CD14-positive monocyte (primary cell): ENCODE measurements around the gene C4orf51. TPM values are rescaled to one million over a fixed set of nuclear protein-coding genes. Genes with fewer than 3 reads are reported as not detected.

Experiments used
- DNase-seq, 3 donors: peaks; one replicate each; pipeline ENCODE4 v3.0.0-alpha.2; 2011 to 2022
- H2AFZ ChIP-seq: 2 replicates; pipeline ENCODE4 v1.6.0; 2012; ENCODE audit warnings: mild to moderate bottlenecking, low read depth, low read length, inconsistent platforms; ENCODE audit not compliant: insufficient read depth, poor library complexity, severe bottlenecking
- H3K27ac ChIP-seq, 2 donors: 1 replicate in 1 of 2; 2 replicates in 1 of 2; pipeline ENCODE4 v1.5.1; 2012 to 2013; ENCODE audit warnings: low read length in 2 of 2, control low read depth in 1 of 2, inconsistent platforms in 1 of 2, low read depth in 1 of 2, mild to moderate bottlenecking in 1 of 2
- H3K27me3 ChIP-seq, 2 donors: one replicate each; pipeline versions ENCODE4 v1.6.0 to v1.6.1; 2011 to 2013; ENCODE audit warnings: low read length in 2 of 2; ENCODE audit not compliant: control insufficient read depth in 2 of 2, insufficient read depth in 2 of 2
- H3K36me3 ChIP-seq, 2 donors: replicated peaks in 1 of 2; 1 replicate in 1 of 2; 2 replicates in 1 of 2; pipeline versions ENCODE4 v1.5.1 to v1.6.1; 2012 to 2013; ENCODE audit warnings: low read length in 2 of 2, control low read depth in 1 of 2, inconsistent platforms in 1 of 2, mild to moderate bottlenecking in 1 of 2; ENCODE audit not compliant: insufficient read depth in 2 of 2, control insufficient read depth in 1 of 2
- H3K4me1 ChIP-seq, 2 donors: 1 replicate in 1 of 2; 2 replicates in 1 of 2; pipeline versions ENCODE4 v1.5.1 to v1.6.1; 2012 to 2013; ENCODE audit warnings: low read length in 2 of 2, control low read depth in 1 of 2, inconsistent platforms in 1 of 2, mild to moderate bottlenecking in 1 of 2, moderate library complexity in 1 of 2; ENCODE audit not compliant: insufficient read depth in 2 of 2, control insufficient read depth in 1 of 2
- H3K4me2 ChIP-seq: replicated peaks from 2 replicates; pipeline ENCODE3; 2012; ENCODE audit warnings: low read length, moderate library complexity, mild to moderate bottlenecking; ENCODE audit not compliant: poor library complexity, severe bottlenecking; ENCODE audit errors: extremely low read depth
- H3K4me3 ChIP-seq, 3 experiments: fragments of 200-600 bp in 1 of 3; sonication (generic) in 1 of 3; replicated peaks in 1 of 3; 1 replicate in 2 of 3; 2 replicates in 1 of 3; pipeline ENCODE4 v1.5.1; 2011 to 2013; ENCODE audit warnings: low read length in 3 of 3, mild to moderate bottlenecking in 3 of 3, control low read depth in 2 of 3, low read depth in 2 of 3, inconsistent platforms in 1 of 3, moderate library complexity in 1 of 3
- H3K79me2 ChIP-seq: 2 replicates; pipeline ENCODE4 v1.6.0; 2012; ENCODE audit warnings: mild to moderate bottlenecking, control low read depth, inconsistent platforms, low read length, moderate library complexity; ENCODE audit not compliant: insufficient read depth
- H3K9ac ChIP-seq: 2 replicates; pipeline ENCODE4 v1.6.0; 2017; ENCODE audit warnings: low read length, mild to moderate bottlenecking; ENCODE audit not compliant: insufficient read depth, poor library complexity, severe bottlenecking
- H3K9me3 ChIP-seq, 2 donors: replicated peaks in 1 of 2; 1 replicate in 1 of 2; 2 replicates in 1 of 2; pipeline versions ENCODE4 v1.5.1 to v1.6.1; 2012 to 2013; ENCODE audit warnings: low read length in 2 of 2, control low read depth in 1 of 2; ENCODE audit not compliant: control insufficient read depth in 1 of 2, insufficient read depth in 1 of 2
- H4K20me1 ChIP-seq: 2 replicates; pipeline ENCODE4 v1.6.0; 2012; ENCODE audit warnings: mild to moderate bottlenecking, low read length, control low read depth, moderate library complexity; ENCODE audit not compliant: insufficient read depth
- H3K27ac Mint-ChIP-seq, 7 donors: one replicate each; pipeline ENCODE4 v1.8.0; 2020; ENCODE audit warnings: mild to moderate bottlenecking in 7 of 7, mixed read lengths in 7 of 7, moderate library complexity in 6 of 7, inconsistent platforms in 2 of 7
- H3K27me3 Mint-ChIP-seq, 3 donors: one replicate each; pipeline ENCODE4 v1.8.0; 2021 to 2022; ENCODE audit warnings: low read depth in 3 of 3, mild to moderate bottlenecking in 3 of 3, mixed read lengths in 3 of 3, moderate library complexity in 3 of 3, inconsistent platforms in 1 of 3
- H3K36me3 Mint-ChIP-seq, 2 donors: one replicate each; pipeline ENCODE4 v1.8.0; 2020; ENCODE audit warnings: mixed read lengths in 2 of 2, inconsistent platforms in 1 of 2, mild to moderate bottlenecking in 1 of 2
- H3K4me1 Mint-ChIP-seq: one replicate; pipeline ENCODE4 v1.8.0; 2020; ENCODE audit warnings: mild to moderate bottlenecking, mixed read lengths
- H3K4me3 Mint-ChIP-seq, 2 donors: one replicate each; pipeline ENCODE4 v1.8.0; 2020; ENCODE audit warnings: mild to moderate bottlenecking in 2 of 2, mixed read lengths in 2 of 2, moderate library complexity in 1 of 2
- H3K9me3 Mint-ChIP-seq, 7 donors: one replicate each; pipeline ENCODE4 v1.8.0; 2020 to 2022; ENCODE audit warnings: mixed read lengths in 7 of 7, mild to moderate bottlenecking in 6 of 7, moderate library complexity in 6 of 7, inconsistent platforms in 2 of 7
- CTCF ChIP-seq: fragments of 200-600 bp; IDR thresholded peaks from one replicate; pipeline ENCODE4 v1.8.0; 2022; ENCODE audit warnings: antibody characterized with exemption, mild to moderate bottlenecking
- WGBS: methylation state at CpG from one replicate; pipeline ENCODE4 v1.1.5; 2013; ENCODE audit warnings: missing lambda C conversion rate; ENCODE audit not compliant: insufficient coverage; 5-methylcytosine and 5-hydroxymethylcytosine counted together
- intact Hi-C, 2 donors: fragments of 100-400 bp; cut with micrococcal nuclease; formaldehyde crosslinking; loops; one replicate each; pipeline versions ENCODE4 v1.15.0 to v1.15.1; 2023
- polyA plus RNA-seq, 3 donors: library from polyadenylated mRNA; depleted of rRNA in 1 of 3; unstranded in 2 of 3; stranded (reverse) in 1 of 3; fragments of 300-500 nt in 2 of 3; fragments of >200 nt in 1 of 3; fragmentation: Illumina TruSeq in 2 of 3; gene quantifications; 1 replicate in 2 of 3; 2 replicates in 1 of 3; pipeline ENCODE4 v1.2.3, GENCODE V29; 2012 to 2021

C4orf51 gene
- polyA plus RNA-seq, 3 donors, result not detected

- Histone ChIP-seq H3K27ac (no peak overlapping the region), H2AFZ (no peak overlapping the region), H3K27me3 (no peaks in the 10 kb centered on the region), H3K9ac (no peak overlapping the region), H3K4me3 (no peak overlapping the region), H3K9me3 (no peaks in the 10 kb centered on the region), H3K4me1 (no peaks in the 10 kb centered on the region), H3K36me3 (no peaks in the 10 kb centered on the region), H3K79me2 (no peaks in the 10 kb centered on the region), H4K20me1 (no peaks in the 10 kb centered on the region), H3K4me2 (no peak overlapping the region)
- Mint-ChIP-seq H3K27ac (no peak overlapping the region), H3K4me3 (no peak overlapping the region), H3K4me1 (no peaks in the 10 kb centered on the region), H3K36me3 (no peaks in the 10 kb centered on the region), H3K9me3 (no peaks in the 10 kb centered on the region), H3K27me3 (peaks cover 0 to 2% (median 2%) of the 10 kb centered on the region in 3 donors)
- WGBS, result 83% methylated on average over 1 of the region's 1 CpG
- intact Hi-C loops, result no loop called here
- no peak for TF ChIP-seq CTCF
- DNase-seq, result no peak
Measured at GRCh38 chr4:145722561-145722960, 42.6 kb downstream of the C4orf51 start.

DNA sequence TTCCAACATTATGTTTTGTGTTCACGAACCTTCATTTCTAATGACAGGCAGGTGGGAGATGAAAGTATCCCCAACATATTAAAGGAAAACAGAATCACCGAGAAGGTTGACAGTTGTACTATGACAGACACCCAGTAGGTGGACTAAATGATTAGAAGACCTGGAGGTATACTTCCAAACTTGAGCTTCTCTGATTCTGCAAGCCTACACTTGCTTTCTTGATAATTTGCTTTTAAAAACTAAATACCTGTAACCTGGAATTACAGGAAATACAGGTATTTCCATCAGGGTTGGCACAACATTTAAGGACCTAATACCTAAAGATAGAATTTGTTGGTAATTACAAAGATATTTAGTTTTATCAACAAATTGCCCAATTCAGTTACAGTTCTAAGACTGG is 43.4 kb downstream of the C4orf51 start:
- Histone ChIP-seq H3K79me2 (no peaks in the 10 kb centered on the region), H3K9me3 (no peaks in the 10 kb centered on the region), H3K4me2 (no peak overlapping the region), H3K4me3 (no peak overlapping the region), H3K36me3 (no peaks in the 10 kb centered on the region), H2AFZ (no peak overlapping the region), H3K4me1 (no peaks in the 10 kb centered on the region), H3K9ac (no peak overlapping the region), H3K27me3 (no peaks in the 10 kb centered on the region), H4K20me1 (no peaks in the 10 kb centered on the region), H3K27ac (no peak overlapping the region)
- no peak for TF ChIP-seq CTCF
- Mint-ChIP-seq H3K36me3 (no peaks in the 10 kb centered on the region), H3K27me3 (peaks cover 0 to 2% (median 2%) of the 10 kb centered on the region in 3 donors), H3K4me3 (no peak overlapping the region), H3K4me1 (no peaks in the 10 kb centered on the region), H3K9me3 (no peaks in the 10 kb centered on the region), H3K27ac (no peak overlapping the region)
- intact Hi-C loops, result no loop called here
- no CpG with 5 or more reads among the region's 2 CpGs for WGBS
- DNase-seq, result no peak
